SK-N-SH (cell line): ENCODE results near the gene ELP1. TPM values are rescaled to one million over a fixed set of nuclear protein-coding genes. Genes with fewer than 3 reads are reported as not detected.
"Not testable (repeated sequence)": the region's sequence is repeated elsewhere in the genome, so short reads cannot be mapped to it uniquely, and the experiment has no call there.

ENCODE experiments used
- CTCF ChIA-PET: fragments of 300-600, 350-600 bp; formaldehyde crosslinking; extraction: SDS; loops from one replicate; lab custom pipeline; 2021; lab: Yijun Ruan, JAX
- POLR2A ChIA-PET: fragments of 350-600 bp; sonication (Branson Sonifier 250); formaldehyde crosslinking; extraction: SDS; loops from one replicate; lab custom pipeline; 2020; ENCODE audit warnings: antibody characterized with exemption, inconsistent platforms; lab: Yijun Ruan, JAX
- DNase-seq: peaks from one replicate; pipeline ENCODE4 v3.0.0; 2012
- H2AFZ ChIP-seq: fragments of 200-600 bp; sonication (generic); 2 replicates; pipeline ENCODE4 v1.8.1; 2016; ENCODE audit warnings: antibody characterized with exemption, mild to moderate bottlenecking, low read depth
- H3F3A ChIP-seq: fragments of 200-600 bp; sonication (generic); replicated peaks from 2 replicates; pipeline ENCODE3; 2016; ENCODE audit warnings: antibody characterized with exemption, mild to moderate bottlenecking; ENCODE audit not compliant: insufficient read depth
- H3K27ac ChIP-seq, 2 experiments: fragments of 200-500 bp in 1 of 2; fragments of 200-600 bp in 1 of 2; sonication (Bioruptor generic) in 1 of 2; sonication (generic), shearing (Covaris generic) in 1 of 2; 2 replicates each; pipeline versions ENCODE4 v1.5.1 to v1.6.1; 2014 to 2016; ENCODE audit warnings: low read depth in 2 of 2, inconsistent platforms in 1 of 2, low read length in 1 of 2, mild to moderate bottlenecking in 1 of 2, mixed read lengths in 1 of 2
- H3K27me3 ChIP-seq: fragments of 200-600 bp; sonication (generic), shearing (Covaris generic); 2 replicates; pipeline ENCODE4 v1.6.1; 2016; ENCODE audit warnings: mixed run types; ENCODE audit not compliant: insufficient read depth
- H3K36me3 ChIP-seq, 2 experiments: fragments of 200-500 bp in 1 of 2; fragments of 200-600 bp in 1 of 2; sonication (Bioruptor generic) in 1 of 2; sonication (generic) in 1 of 2; replicated peaks in 1 of 2; 2 replicates each; pipeline versions ENCODE3 to v1.5.1; 2014 to 2016; ENCODE audit warnings: low read length in 1 of 2, mild to moderate bottlenecking in 1 of 2; ENCODE audit not compliant: insufficient read depth in 2 of 2, control insufficient read depth in 1 of 2
- H3K4me1 ChIP-seq, 2 experiments: fragments of 200-500 bp in 1 of 2; fragments of 200-600 bp in 1 of 2; sonication (Bioruptor generic) in 1 of 2; sonication (generic), shearing (Covaris generic) in 1 of 2; 2 replicates each; pipeline versions ENCODE4 v1.5.1 to v1.6.1; 2014 to 2016; ENCODE audit warnings: low read depth in 1 of 2, low read length in 1 of 2, mixed run types in 1 of 2; ENCODE audit not compliant: insufficient read depth in 2 of 2, control insufficient read depth in 1 of 2
- H3K4me2 ChIP-seq: fragments of 200-600 bp; sonication (generic), shearing (Covaris generic); 2 replicates; pipeline ENCODE4 v1.6.1; 2017; ENCODE audit warnings: mixed run types
- H3K4me3 ChIP-seq, 2 experiments: fragments of 200-500 bp in 1 of 2; fragments of 200-600 bp in 1 of 2; sonication (Bioruptor generic) in 1 of 2; sonication (generic), shearing (Covaris generic) in 1 of 2; 2 replicates each; pipeline versions ENCODE4 v1.5.1 to v1.8.1; 2014 to 2016; ENCODE audit warnings: low read depth in 2 of 2, inconsistent platforms in 1 of 2, low read length in 1 of 2, mild to moderate bottlenecking in 1 of 2, mixed read lengths in 1 of 2, moderate library complexity in 1 of 2
- H3K79me2 ChIP-seq: fragments of 200-600 bp; sonication (generic); 2 replicates; pipeline ENCODE4 v1.8.1; 2017; ENCODE audit warnings: mild to moderate bottlenecking; ENCODE audit not compliant: insufficient read depth
- H3K9ac ChIP-seq: fragments of 200-600 bp; sonication (generic); 2 replicates; pipeline ENCODE4 v1.6.1; 2017; ENCODE audit warnings: mixed run types
- H3K9me2 ChIP-seq: fragments of 200-600 bp; sonication (generic); 2 replicates; pipeline ENCODE4 v1.6.1; 2017; ENCODE audit warnings: mixed run types
- H3K9me3 ChIP-seq: fragments of 200-600 bp; sonication (generic); 2 replicates; pipeline ENCODE4 v1.6.1; 2017; ENCODE audit warnings: mixed run types, mild to moderate bottlenecking, moderate library complexity
- H4K20me1 ChIP-seq: fragments of 200-600 bp; sonication (generic); 2 replicates; pipeline ENCODE4 v1.6.1; 2017; ENCODE audit warnings: mild to moderate bottlenecking, mixed run types; ENCODE audit not compliant: insufficient read depth
- ELF1 ChIP-seq: IDR thresholded peaks from 2 replicates; pipeline ENCODE4 v1.4.0; 2012
- EZH2phosphoT487 ChIP-seq: fragments of 200-600 bp; sonication (generic); IDR thresholded peaks from 2 replicates; pipeline ENCODE4 v1.6.1; 2017; ENCODE audit warnings: low read depth, mixed run types, mild to moderate bottlenecking, antibody characterized with exemption, moderate library complexity, borderline replicate concordance
- FOXJ3 ChIP-seq: sonication (generic); formaldehyde crosslinking; IDR thresholded peaks from 2 replicates; pipeline ENCODE4 v1.5.1; 2020; ENCODE audit warnings: mild to moderate bottlenecking, missing genetic modification reagents
- GATA2 ChIP-seq: sonication (generic); formaldehyde crosslinking; IDR thresholded peaks from 2 replicates; pipeline ENCODE4 v1.5.0; 2020; ENCODE audit warnings: mild to moderate bottlenecking, missing genetic modification reagents
- MEF2A ChIP-seq: IDR thresholded peaks from 2 replicates; pipeline ENCODE4 v1.4.0; 2012; ENCODE audit warnings: low read depth, borderline replicate concordance
- NRF1 ChIP-seq: IDR thresholded peaks from 2 replicates; pipeline ENCODE4 v1.6.1; 2012; ENCODE audit warnings: low read depth, mild to moderate bottlenecking, low read length
- POLR2AphosphoS5 ChIP-seq: IDR thresholded peaks from 2 replicates; pipeline ENCODE4 v1.6.1; 2012; ENCODE audit warnings: low read depth, low read length
- RAD21 ChIP-seq: IDR thresholded peaks from 2 replicates; pipeline ENCODE4 v1.6.1; 2012; ENCODE audit warnings: mild to moderate bottlenecking, low read length
- RFX5 ChIP-seq: IDR thresholded peaks from 2 replicates; pipeline ENCODE4 v1.6.1; 2012; ENCODE audit warnings: mild to moderate bottlenecking, improper control_type of control experiment, low read length
- RXRA ChIP-seq: IDR thresholded peaks from 2 replicates; pipeline ENCODE4 v1.4.0; 2012; ENCODE audit warnings: low read depth, mild to moderate bottlenecking, borderline replicate concordance
- SIN3A ChIP-seq: IDR thresholded peaks from 2 replicates; pipeline ENCODE4 v1.6.1; 2012; ENCODE audit warnings: low read depth, mild to moderate bottlenecking, low read length, moderate library complexity, borderline replicate concordance
- TCF12 ChIP-seq: IDR thresholded peaks from 2 replicates; pipeline ENCODE4 v1.4.0; 2012
- TEAD4 ChIP-seq: IDR thresholded peaks from 2 replicates; pipeline ENCODE4 v1.4.0; 2012; ENCODE audit warnings: mild to moderate bottlenecking, borderline replicate concordance; ENCODE audit not compliant: insufficient read depth
- YY1 ChIP-seq: IDR thresholded peaks from 2 replicates; pipeline ENCODE4 v1.4.0; 2012; ENCODE audit warnings: low read depth, mild to moderate bottlenecking
- WGBS: methylation state at CpG from one replicate; pipeline ENCODE4 v1.1.6; 2017; ENCODE audit warnings: low lambda C conversion rate; 5-methylcytosine and 5-hydroxymethylcytosine counted together
- polyA plus RNA-seq, 3 experiments: library from polyadenylated mRNA; depleted of rRNA; stranded (reverse); fragments of >200 nt; gene quantifications; 2 replicates each; pipeline ENCODE4 v1.2.3, GENCODE V29; 2012
- TF ChIP-seq, protein P1 (sequence below): IDR thresholded peaks from 2 replicates; pipeline ENCODE4 v1.4.0; 2012; ENCODE audit warnings: low read depth
- TF ChIP-seq, protein P2 (sequence below): IDR thresholded peaks from 2 replicates; pipeline ENCODE4 v1.4.0; 2012; ENCODE audit warnings: low read depth, borderline replicate concordance
- TF ChIP-seq, protein P3 (sequence below): IDR thresholded peaks from 2 replicates; pipeline ENCODE4 v1.6.1; 2012; ENCODE audit warnings: mild to moderate bottlenecking, low read depth, low read length, moderate library complexity
- TF ChIP-seq, protein P4 (sequence below): fragments of 150-350 bp; IDR thresholded peaks from 2 replicates; pipeline ENCODE4 v1.6.1; 2017; ENCODE audit warnings: antibody characterized with exemption, low read length, low read depth, borderline replicate concordance

The ELP1 gene
- polyA plus RNA-seq, 1 of the 3 experiments (the other 2 are of a cell fraction), result 19.1 TPM

DNA sequence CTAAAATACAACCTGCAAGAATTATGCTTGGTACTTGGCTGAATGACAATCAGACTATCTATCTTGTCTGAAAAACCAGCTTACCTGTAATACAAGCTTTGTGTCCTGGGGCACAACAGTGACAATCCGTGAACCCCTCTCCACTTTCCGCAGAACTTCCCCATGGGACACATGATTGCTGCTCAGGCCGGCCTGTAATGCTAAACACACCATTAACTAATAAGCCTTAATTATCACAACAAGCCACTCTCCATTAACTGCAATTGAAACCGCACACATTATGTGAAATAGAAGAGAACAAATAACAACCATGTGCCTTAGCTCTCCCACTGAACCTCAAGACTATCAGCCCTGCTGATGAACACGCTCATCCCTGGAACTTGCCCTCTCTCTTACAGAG lies 33.7 kb downstream of the ELP1 start:
- no peak overlapping the region for H3K4me3 ChIP-seq
- H3F3A ChIP-seq, result no peaks in the 10 kb centered on the region
- H3K9ac ChIP-seq, result no peak overlapping the region
- no peaks in the 10 kb centered on the region for H3K9me3 ChIP-seq
- H4K20me1 ChIP-seq, result no peaks in the 10 kb centered on the region
- H3K79me2 ChIP-seq, result no peaks in the 10 kb centered on the region
- H3K36me3 ChIP-seq, result peaks cover 66 to 84% of the 10 kb centered on the region in 2 experiments
- no peak for DNase-seq
- ChIA-PET POLR2A (no interaction called here), CTCF (interaction anchor here (0.7 to 0.8 kb wide), 2 partner anchors 11 to 67 kb away, joined by 3 read pairs; no protein-coding TSS in a partner anchor)
- no peaks in the 10 kb centered on the region for H3K4me1 ChIP-seq
- no peak overlapping the region for H3K27ac ChIP-seq
- no peak overlapping the region for H3K4me2 ChIP-seq
- H3K9me2 ChIP-seq, result no peaks in the 10 kb centered on the region
- no peaks in the 10 kb centered on the region for H3K27me3 ChIP-seq
- WGBS, result 98% methylated on average over 5 of the region's 5 CpGs
- H2AFZ ChIP-seq, result no peak overlapping the region
- TF ChIP-seq FOXJ3, result no peak
- TF ChIP-seq NRF1, result no peak
- TF ChIP-seq GATA2 (CRISPR knock-in tag), result no peak
- TF ChIP-seq MEF2A, result no peak
- no peak for TF ChIP-seq RAD21
- no peak for TF ChIP-seq ELF1
- TF ChIP-seq RXRA, result no peak
- TF ChIP-seq TCF12, result no peak
- TF ChIP-seq, protein P1, sequence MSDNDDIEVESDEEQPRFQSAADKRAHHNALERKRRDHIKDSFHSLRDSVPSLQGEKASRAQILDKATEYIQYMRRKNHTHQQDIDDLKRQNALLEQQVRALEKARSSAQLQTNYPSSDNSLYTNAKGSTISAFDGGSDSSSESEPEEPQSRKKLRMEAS, result no peak
- no peak for TF ChIP-seq POLR2AphosphoS5
- TF ChIP-seq YY1, result no peak
- TF ChIP-seq, protein P2, sequence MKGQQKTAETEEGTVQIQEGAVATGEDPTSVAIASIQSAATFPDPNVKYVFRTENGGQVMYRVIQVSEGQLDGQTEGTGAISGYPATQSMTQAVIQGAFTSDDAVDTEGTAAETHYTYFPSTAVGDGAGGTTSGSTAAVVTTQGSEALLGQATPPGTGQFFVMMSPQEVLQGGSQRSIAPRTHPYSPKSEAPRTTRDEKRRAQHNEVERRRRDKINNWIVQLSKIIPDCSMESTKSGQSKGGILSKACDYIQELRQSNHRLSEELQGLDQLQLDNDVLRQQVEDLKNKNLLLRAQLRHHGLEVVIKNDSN, result no peak
- TF ChIP-seq SIN3A, result no peak
- TF ChIP-seq, protein P3, sequence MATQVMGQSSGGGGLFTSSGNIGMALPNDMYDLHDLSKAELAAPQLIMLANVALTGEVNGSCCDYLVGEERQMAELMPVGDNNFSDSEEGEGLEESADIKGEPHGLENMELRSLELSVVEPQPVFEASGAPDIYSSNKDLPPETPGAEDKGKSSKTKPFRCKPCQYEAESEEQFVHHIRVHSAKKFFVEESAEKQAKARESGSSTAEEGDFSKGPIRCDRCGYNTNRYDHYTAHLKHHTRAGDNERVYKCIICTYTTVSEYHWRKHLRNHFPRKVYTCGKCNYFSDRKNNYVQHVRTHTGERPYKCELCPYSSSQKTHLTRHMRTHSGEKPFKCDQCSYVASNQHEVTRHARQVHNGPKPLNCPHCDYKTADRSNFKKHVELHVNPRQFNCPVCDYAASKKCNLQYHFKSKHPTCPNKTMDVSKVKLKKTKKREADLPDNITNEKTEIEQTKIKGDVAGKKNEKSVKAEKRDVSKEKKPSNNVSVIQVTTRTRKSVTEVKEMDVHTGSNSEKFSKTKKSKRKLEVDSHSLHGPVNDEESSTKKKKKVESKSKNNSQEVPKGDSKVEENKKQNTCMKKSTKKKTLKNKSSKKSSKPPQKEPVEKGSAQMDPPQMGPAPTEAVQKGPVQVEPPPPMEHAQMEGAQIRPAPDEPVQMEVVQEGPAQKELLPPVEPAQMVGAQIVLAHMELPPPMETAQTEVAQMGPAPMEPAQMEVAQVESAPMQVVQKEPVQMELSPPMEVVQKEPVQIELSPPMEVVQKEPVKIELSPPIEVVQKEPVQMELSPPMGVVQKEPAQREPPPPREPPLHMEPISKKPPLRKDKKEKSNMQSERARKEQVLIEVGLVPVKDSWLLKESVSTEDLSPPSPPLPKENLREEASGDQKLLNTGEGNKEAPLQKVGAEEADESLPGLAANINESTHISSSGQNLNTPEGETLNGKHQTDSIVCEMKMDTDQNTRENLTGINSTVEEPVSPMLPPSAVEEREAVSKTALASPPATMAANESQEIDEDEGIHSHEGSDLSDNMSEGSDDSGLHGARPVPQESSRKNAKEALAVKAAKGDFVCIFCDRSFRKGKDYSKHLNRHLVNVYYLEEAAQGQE, result no peak
- TF ChIP-seq, protein P4, sequence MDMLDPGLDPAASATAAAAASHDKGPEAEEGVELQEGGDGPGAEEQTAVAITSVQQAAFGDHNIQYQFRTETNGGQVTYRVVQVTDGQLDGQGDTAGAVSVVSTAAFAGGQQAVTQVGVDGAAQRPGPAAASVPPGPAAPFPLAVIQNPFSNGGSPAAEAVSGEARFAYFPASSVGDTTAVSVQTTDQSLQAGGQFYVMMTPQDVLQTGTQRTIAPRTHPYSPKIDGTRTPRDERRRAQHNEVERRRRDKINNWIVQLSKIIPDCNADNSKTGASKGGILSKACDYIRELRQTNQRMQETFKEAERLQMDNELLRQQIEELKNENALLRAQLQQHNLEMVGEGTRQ, result no peak
- no peak for TF ChIP-seq RFX5
- TF ChIP-seq EZH2phosphoT487, result no peak
- no peak for TF ChIP-seq TEAD4

DNA sequence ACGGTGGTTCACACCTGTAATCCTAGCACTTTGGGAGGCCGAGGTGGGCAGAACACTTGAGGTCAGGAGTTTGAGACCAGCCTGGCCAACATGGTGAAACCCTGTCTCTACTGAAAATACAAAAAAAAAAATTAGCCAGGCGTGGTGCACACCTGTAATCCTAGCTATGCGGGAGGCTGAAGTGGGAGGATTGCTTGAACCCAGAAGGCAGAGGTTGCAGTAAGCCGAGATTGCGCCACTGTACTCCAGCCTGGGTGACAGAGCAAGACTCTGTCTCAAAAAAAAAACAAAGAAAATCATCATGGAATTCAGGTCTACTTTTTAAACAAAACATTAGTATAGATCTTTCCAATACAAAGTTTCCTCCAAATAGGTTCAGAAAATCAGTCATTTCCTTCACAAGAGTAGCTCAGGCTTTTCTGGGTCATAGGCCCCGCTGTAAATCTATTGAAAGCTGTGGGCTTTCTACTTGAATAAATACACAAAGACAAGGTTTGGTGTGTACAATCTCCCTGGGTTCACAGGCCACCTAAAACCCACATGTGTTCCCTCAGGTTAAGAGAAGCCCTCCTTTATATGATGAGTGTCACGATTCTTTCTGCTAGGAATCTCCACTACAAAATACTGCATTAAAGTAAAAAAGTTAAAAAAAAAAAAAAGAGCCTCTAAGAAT lies 34.8 kb downstream of the ELP1 start:
- not testable (repeated sequence) for H3K9ac ChIP-seq, H3K4me3 ChIP-seq, H2AFZ ChIP-seq, H3K27ac ChIP-seq, H3K79me2 ChIP-seq, H3K4me1 ChIP-seq, H4K20me1 ChIP-seq, H3K4me2 ChIP-seq, H3K9me2 ChIP-seq, DNase-seq, H3F3A ChIP-seq, H3K27me3 ChIP-seq, H3K9me3 ChIP-seq
- ChIA-PET CTCF (interaction anchor here (0.7 kb wide), 1 partner anchor 10 kb away, joined by 3 read pairs; no protein-coding TSS in a partner anchor), POLR2A (interaction anchor here (0.9 kb wide), 1 partner anchor 16 kb away, joined by 3 read pairs; no protein-coding TSS in a partner anchor)
- peaks cover 68 to 82% of the 10 kb centered on the region in 2 experiments for H3K36me3 ChIP-seq
- WGBS, result 92% methylated on average over 8 of the region's 8 CpGs
